Glutamatergic neuron (in vitro differentiated cells): ENCODE results near the gene CTPS2. TPM values are rescaled to one million over a fixed set of nuclear protein-coding genes. Genes with fewer than 3 reads are reported as not detected.

Experiments used
- DNase-seq: peaks from one replicate; pipeline ENCODE4 v3.0.0; 2022
- H3K27ac Mint-ChIP-seq: one replicate; pipeline ENCODE4 v1.8.0; 2020; ENCODE audit warnings: mild to moderate bottlenecking, mixed read lengths, inconsistent platforms; ENCODE audit not compliant: unreplicated experiment
- H3K27me3 Mint-ChIP-seq: one replicate; pipeline ENCODE4 v1.8.0; 2020; ENCODE audit warnings: mild to moderate bottlenecking, moderate library complexity, mixed read lengths, inconsistent platforms; ENCODE audit not compliant: unreplicated experiment
- H3K36me3 Mint-ChIP-seq: one replicate; pipeline ENCODE4 v1.8.0; 2020; ENCODE audit warnings: mild to moderate bottlenecking, mixed read lengths, inconsistent platforms; ENCODE audit not compliant: unreplicated experiment
- H3K4me1 Mint-ChIP-seq: one replicate; pipeline ENCODE4 v1.8.0; 2020; ENCODE audit warnings: mild to moderate bottlenecking, low read depth, mixed read lengths, inconsistent platforms; ENCODE audit not compliant: unreplicated experiment
- H3K4me3 Mint-ChIP-seq: one replicate; pipeline ENCODE4 v1.8.0; 2020; ENCODE audit warnings: mild to moderate bottlenecking, mixed read lengths, inconsistent platforms; ENCODE audit not compliant: unreplicated experiment
- H3K9me3 Mint-ChIP-seq: one replicate; pipeline ENCODE4 v1.8.0; 2020; ENCODE audit warnings: mild to moderate bottlenecking, moderate library complexity, mixed read lengths, inconsistent platforms; ENCODE audit not compliant: unreplicated experiment
- CTCF ChIP-seq: fragments of 200-600 bp; sonication (generic); IDR thresholded peaks from one replicate; pipeline ENCODE4 v1.5.0; 2021; ENCODE audit not compliant: partially characterized antibody, unreplicated experiment
- total RNA-seq: library from RNA; stranded (reverse); fragmentation: NEBNext Ultra II Directional; extraction: Animal tissue kit (Norgen Biotek cat#: 25700); gene quantifications from one replicate; pipeline ENCODE4 v1.2.1, GENCODE V29; 2021; ENCODE audit not compliant: unreplicated experiment

The CTPS2 gene
- total RNA-seq, 1 donor from 2014 or later, result 29.0 TPM

GRCh38 chrX:16687514-16687913, 25.0 kb downstream of the CTPS2 start:
- H3K27me3 Mint-ChIP-seq, result no peaks in the 10 kb centered on the region
- H3K9me3 Mint-ChIP-seq, result peaks cover 1% of the 10 kb centered on the region
- no peak overlapping the region for H3K27ac Mint-ChIP-seq
- no peak overlapping the region for H3K4me3 Mint-ChIP-seq
- no peak for TF ChIP-seq CTCF
- H3K36me3 Mint-ChIP-seq, result no peaks in the 10 kb centered on the region
- no peaks in the 10 kb centered on the region for H3K4me1 Mint-ChIP-seq
- no peak for DNase-seq

- Mint-ChIP-seq H3K4me3 (no peak overlapping the region), H3K27ac (no peak overlapping the region), H3K36me3 (no peaks in the 10 kb centered on the region), H3K27me3 (no peaks in the 10 kb centered on the region), H3K4me1 (no peaks in the 10 kb centered on the region), H3K9me3 (no peaks in the 10 kb centered on the region)
- DNase-seq, result no peak
- no peak for TF ChIP-seq CTCF
Observed at GRCh38 chrX:16683007-16683664, 29.3 kb downstream of the CTPS2 start.

- no peak for DNase-seq
- Mint-ChIP-seq H3K4me3 (no peak overlapping the region), H3K27me3 (no peaks in the 10 kb centered on the region), H3K9me3 (no peaks in the 10 kb centered on the region), H3K4me1 (no peaks in the 10 kb centered on the region), H3K36me3 (no peaks in the 10 kb centered on the region), H3K27ac (no peak overlapping the region)
- no peak for TF ChIP-seq CTCF
Observed at GRCh38 chrX:16678689-16679088, 33.8 kb downstream of the CTPS2 start.

GRCh38 chrX:16671005-16671404, 41.5 kb downstream of the CTPS2 start:
- peaks cover 2% of the 10 kb centered on the region for H3K9me3 Mint-ChIP-seq
- no peak overlapping the region for H3K4me3 Mint-ChIP-seq
- H3K36me3 Mint-ChIP-seq, result no peaks in the 10 kb centered on the region
- DNase-seq, result no peak
- no peak for TF ChIP-seq CTCF
- H3K27me3 Mint-ChIP-seq, result peaks cover 1% of the 10 kb centered on the region
- no peak overlapping the region for H3K27ac Mint-ChIP-seq
- peaks cover 7% of the 10 kb centered on the region for H3K4me1 Mint-ChIP-seq

- Mint-ChIP-seq H3K4me1 (peaks cover 7% of the 10 kb centered on the region), H3K36me3 (no peaks in the 10 kb centered on the region), H3K4me3 (no peak overlapping the region), H3K9me3 (peaks cover 2% of the 10 kb centered on the region), H3K27me3 (peaks cover 2% of the 10 kb centered on the region), H3K27ac (no peak overlapping the region)
- DNase-seq, result no peak
- no peak for TF ChIP-seq CTCF
Observed at GRCh38 chrX:16666541-16666940, 45.9 kb downstream of the CTPS2 start.
